SK-N-SH (cell line): ENCODE data around the gene CELSR1.

Source experiments
- FOXM1 ChIP-seq: IDR thresholded peaks from 2 replicates; pipeline ENCODE4 v1.4.0; 2012; ENCODE audit warnings: low read depth, mild to moderate bottlenecking
- JUND ChIP-seq: IDR thresholded peaks from 2 replicates; pipeline ENCODE4 v1.4.0; 2012
- MXI1 ChIP-seq: IDR thresholded peaks from 2 replicates; pipeline ENCODE4 v1.6.1; 2012; ENCODE audit warnings: mild to moderate bottlenecking, low read depth, low read length, improper control_type of control experiment
- NFIC ChIP-seq: IDR thresholded peaks from 2 replicates; pipeline ENCODE4 v1.4.0; 2012; ENCODE audit warnings: borderline replicate concordance
- POLR2AphosphoS5 ChIP-seq: IDR thresholded peaks from 2 replicates; pipeline ENCODE4 v1.6.1; 2012; ENCODE audit warnings: low read depth, low read length
- RAD21 ChIP-seq: IDR thresholded peaks from 2 replicates; pipeline ENCODE4 v1.6.1; 2012; ENCODE audit warnings: mild to moderate bottlenecking, low read length
- REST ChIP-seq: IDR thresholded peaks from 2 replicates; pipeline ENCODE4 v1.6.1; 2012; ENCODE audit warnings: mild to moderate bottlenecking, low read depth, low read length, moderate library complexity
- SIN3A ChIP-seq: IDR thresholded peaks from 2 replicates; pipeline ENCODE4 v1.6.1; 2012; ENCODE audit warnings: low read depth, mild to moderate bottlenecking, low read length, moderate library complexity, borderline replicate concordance
- USF2 ChIP-seq: fragments of 150-350 bp; IDR thresholded peaks from 2 replicates; pipeline ENCODE4 v1.6.1; 2017; ENCODE audit warnings: antibody characterized with exemption, low read length, low read depth, borderline replicate concordance
- ZBTB33 ChIP-seq: IDR thresholded peaks from 2 replicates; pipeline ENCODE4 v1.4.0; 2012; ENCODE audit warnings: low read depth, borderline replicate concordance
- TF ChIP-seq, protein P1 (sequence below): fragments of 200-600 bp; sonication (generic); IDR thresholded peaks from 2 replicates; pipeline ENCODE4 v1.6.1; 2017; ENCODE audit warnings: antibody characterized with exemption, mild to moderate bottlenecking, moderate library complexity
- TF ChIP-seq, protein P2 (sequence below): IDR thresholded peaks from 2 replicates; pipeline ENCODE4 v1.4.0; 2012; ENCODE audit warnings: low read depth

DNA sequence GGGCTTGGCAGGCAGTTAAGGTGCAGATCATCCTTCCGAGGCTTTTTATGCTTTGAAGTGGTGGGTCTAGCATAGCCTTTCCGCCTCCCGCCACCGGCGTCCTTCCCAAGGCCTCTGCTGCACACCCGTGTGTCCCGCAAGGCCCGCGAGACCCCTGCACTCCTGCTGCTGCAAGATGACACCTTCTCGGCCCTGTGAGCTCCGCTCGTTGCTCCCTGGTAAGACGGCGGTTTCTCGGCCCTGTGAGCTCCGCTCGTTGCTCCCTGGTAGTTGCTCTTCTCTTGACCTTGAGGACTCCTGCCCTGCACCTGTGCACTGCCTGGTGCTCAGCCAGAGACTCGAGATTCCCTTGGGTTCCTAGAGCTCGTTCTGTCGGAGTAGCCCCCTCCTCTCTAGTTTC lies 219.8 kb downstream of the CELSR1 start:
- TF ChIP-seq JUND (no peak), MXI1 (no peak), RAD21 (no peak), FOXM1 (no peak), REST (no peak), NFIC (no peak), POLR2AphosphoS5 (no peak), ZBTB33 (no peak), USF2 (no peak), SIN3A (no peak)
- TF ChIP-seq, protein P1, sequence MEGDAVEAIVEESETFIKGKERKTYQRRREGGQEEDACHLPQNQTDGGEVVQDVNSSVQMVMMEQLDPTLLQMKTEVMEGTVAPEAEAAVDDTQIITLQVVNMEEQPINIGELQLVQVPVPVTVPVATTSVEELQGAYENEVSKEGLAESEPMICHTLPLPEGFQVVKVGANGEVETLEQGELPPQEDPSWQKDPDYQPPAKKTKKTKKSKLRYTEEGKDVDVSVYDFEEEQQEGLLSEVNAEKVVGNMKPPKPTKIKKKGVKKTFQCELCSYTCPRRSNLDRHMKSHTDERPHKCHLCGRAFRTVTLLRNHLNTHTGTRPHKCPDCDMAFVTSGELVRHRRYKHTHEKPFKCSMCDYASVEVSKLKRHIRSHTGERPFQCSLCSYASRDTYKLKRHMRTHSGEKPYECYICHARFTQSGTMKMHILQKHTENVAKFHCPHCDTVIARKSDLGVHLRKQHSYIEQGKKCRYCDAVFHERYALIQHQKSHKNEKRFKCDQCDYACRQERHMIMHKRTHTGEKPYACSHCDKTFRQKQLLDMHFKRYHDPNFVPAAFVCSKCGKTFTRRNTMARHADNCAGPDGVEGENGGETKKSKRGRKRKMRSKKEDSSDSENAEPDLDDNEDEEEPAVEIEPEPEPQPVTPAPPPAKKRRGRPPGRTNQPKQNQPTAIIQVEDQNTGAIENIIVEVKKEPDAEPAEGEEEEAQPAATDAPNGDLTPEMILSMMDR = no peak
- TF ChIP-seq, protein P2, sequence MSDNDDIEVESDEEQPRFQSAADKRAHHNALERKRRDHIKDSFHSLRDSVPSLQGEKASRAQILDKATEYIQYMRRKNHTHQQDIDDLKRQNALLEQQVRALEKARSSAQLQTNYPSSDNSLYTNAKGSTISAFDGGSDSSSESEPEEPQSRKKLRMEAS = no peak
